BE2C (cell line): ENCODE data around the gene NEGR1.

Source experiments
- DNase-seq: peaks from one replicate; pipeline ENCODE4 v3.0.0-alpha.2; 2020
- H3K27me3 ChIP-seq: fragments of 250-450 bp; sonication (Bioruptor Pico); 2 replicates; pipeline ENCODE4 v1.5.1; 2020; ENCODE audit warnings: mild to moderate bottlenecking
- H3K36me3 ChIP-seq: fragments of 250-450 bp; sonication (Bioruptor Pico); 2 replicates; pipeline ENCODE4 v1.5.1; 2020; ENCODE audit warnings: mild to moderate bottlenecking
- H3K4me1 ChIP-seq: fragments of 250-450 bp; sonication (Bioruptor Pico); 2 replicates; pipeline ENCODE4 v1.5.1; 2020
- H3K4me3 ChIP-seq: 2 replicates; pipeline ENCODE4 v1.5.1; 2011; ENCODE audit warnings: low read depth, low read length
- H3K9me3 ChIP-seq: fragments of 250-450 bp; sonication (Bioruptor Pico); 2 replicates; pipeline ENCODE4 v1.5.1; 2020
- CTCF ChIP-seq: IDR thresholded peaks from 2 replicates; pipeline ENCODE4 v1.5.1; 2012; ENCODE audit warnings: mild to moderate bottlenecking, low read depth, low read length

NEGR1 gene

DNA sequence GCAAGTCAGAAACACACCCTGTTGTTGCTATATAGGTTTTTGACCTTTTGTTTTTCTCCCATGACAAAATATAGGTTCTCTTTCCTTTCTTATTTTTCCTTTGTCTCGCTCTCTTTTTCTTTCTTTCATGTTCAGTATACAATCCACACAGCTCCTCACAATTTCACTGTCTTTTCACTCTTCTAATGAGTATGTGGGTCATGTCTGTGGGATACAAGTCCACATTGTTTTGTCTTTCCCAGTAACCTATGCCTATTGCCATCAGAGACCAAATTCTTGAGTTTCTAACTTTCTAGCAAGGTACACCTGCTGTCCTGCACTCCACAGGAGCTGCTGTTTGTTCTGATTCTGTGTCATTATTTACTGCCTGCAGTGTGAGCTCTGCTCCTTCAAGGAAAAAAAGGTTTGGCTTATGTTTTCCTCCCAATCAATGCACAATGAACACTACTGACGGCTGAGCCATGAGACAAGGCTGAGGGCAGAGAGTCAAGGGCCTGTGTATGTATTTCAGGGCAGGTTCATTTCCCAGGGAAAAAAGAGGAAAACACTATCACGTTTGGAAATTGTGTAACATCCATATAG is 453.8 kb downstream of the NEGR1 start:
- no peaks in the 10 kb centered on the region for H3K4me1 ChIP-seq
- H3K4me3 ChIP-seq = no peak overlapping the region
- no peak for DNase-seq
- no peaks in the 10 kb centered on the region for H3K27me3 ChIP-seq
- no peaks in the 10 kb centered on the region for H3K9me3 ChIP-seq
- TF ChIP-seq CTCF = no peak
- H3K36me3 ChIP-seq = no peaks in the 10 kb centered on the region

DNA sequence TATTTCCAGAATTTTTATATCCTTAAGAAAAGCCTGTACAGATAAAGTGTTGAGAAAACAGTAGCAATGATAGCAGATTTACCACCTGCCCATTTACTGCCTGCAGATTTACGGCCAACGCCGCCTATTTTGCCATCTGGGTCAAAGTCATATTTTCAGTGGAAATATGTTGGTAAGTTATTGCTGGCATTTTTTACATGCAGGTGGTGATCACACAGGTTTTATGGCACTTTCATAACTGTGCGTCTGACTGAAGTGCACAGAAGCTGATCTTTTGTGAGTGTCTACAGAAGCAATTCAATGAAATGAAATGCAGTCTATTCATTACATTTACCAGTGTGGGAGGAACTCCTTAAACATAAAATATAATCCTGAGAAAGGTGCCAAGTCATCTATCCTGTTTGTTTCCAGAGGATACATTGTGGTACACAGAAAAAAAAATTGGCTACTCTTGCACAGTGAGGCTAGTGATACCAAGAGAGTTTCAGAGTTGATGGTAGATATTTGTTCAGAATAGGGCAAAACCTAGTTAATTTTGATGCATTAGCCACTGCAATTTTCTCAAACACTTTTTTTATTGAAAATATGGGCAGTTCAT is 458.5 kb downstream of the NEGR1 start:
- H3K36me3 ChIP-seq = no peaks in the 10 kb centered on the region
- H3K4me3 ChIP-seq = no peak overlapping the region
- H3K9me3 ChIP-seq = no peaks in the 10 kb centered on the region
- no peak for TF ChIP-seq CTCF
- H3K4me1 ChIP-seq = no peaks in the 10 kb centered on the region
- no peaks in the 10 kb centered on the region for H3K27me3 ChIP-seq
- DNase-seq = no peak

DNA sequence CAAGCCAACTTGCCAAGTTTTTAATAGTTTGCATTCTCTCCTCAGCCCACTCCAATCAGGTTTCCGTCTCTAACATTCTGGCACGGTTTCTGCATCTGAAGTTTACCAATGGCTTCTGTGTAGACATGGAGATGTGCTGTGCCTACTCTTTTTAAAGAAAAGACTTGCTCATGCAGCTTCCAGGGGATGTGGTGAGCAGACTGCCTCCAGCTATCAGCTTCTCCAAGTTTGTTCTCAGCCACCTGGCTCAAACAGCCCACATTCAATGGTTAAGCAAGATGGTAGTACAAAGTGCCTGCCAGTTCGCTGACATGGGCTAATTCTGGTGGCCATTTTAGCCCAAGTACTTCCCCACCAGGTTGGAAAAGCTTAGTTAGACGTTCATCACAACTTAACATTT is 465.3 kb downstream of the NEGR1 start:
- no peak for TF ChIP-seq CTCF
- H3K27me3 ChIP-seq = no peaks in the 10 kb centered on the region
- H3K4me1 ChIP-seq = no peaks in the 10 kb centered on the region
- no peak overlapping the region for H3K4me3 ChIP-seq
- DNase-seq = no peak
- no peaks in the 10 kb centered on the region for H3K9me3 ChIP-seq
- no peaks in the 10 kb centered on the region for H3K36me3 ChIP-seq

DNA sequence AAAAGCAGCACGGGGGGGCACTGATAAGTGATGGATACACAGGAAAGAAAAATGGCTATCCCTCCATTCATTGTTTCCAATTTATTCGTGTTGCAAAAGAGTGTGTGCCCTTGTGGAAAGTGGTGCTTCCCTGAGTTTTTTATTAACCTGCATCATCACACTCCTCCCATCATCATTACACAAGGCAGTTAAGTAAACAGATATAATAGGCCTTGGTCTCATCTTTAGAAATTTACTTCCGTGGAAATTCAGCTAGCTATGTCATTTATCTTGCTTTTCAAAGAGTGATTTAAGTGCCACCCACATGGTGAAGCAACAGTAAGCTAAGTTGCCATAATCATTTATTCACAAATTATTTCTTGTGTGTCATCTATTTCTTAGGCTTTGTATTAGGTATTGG is 473.3 kb downstream of the NEGR1 start:
- H3K9me3 ChIP-seq = no peaks in the 10 kb centered on the region
- no peaks in the 10 kb centered on the region; the same call in 1 of the 2 replicates for H3K4me1 ChIP-seq
- TF ChIP-seq CTCF = no peak
- DNase-seq = no peak
- no peak overlapping the region for H3K4me3 ChIP-seq
- no peaks in the 10 kb centered on the region for H3K27me3 ChIP-seq
- no peaks in the 10 kb centered on the region for H3K36me3 ChIP-seq

GRCh38 chr1:71804140-71804539 is 478.2 kb downstream of the NEGR1 start:
- H3K27me3 ChIP-seq = no peaks in the 10 kb centered on the region
- H3K4me3 ChIP-seq = no peak overlapping the region
- H3K9me3 ChIP-seq = no peaks in the 10 kb centered on the region
- H3K4me1 ChIP-seq = no peaks in the 10 kb centered on the region; the same call in 1 of the 2 replicates
- TF ChIP-seq CTCF = no peak
- no peaks in the 10 kb centered on the region for H3K36me3 ChIP-seq
- peak; percentile 71 for DNase-seq

DNA sequence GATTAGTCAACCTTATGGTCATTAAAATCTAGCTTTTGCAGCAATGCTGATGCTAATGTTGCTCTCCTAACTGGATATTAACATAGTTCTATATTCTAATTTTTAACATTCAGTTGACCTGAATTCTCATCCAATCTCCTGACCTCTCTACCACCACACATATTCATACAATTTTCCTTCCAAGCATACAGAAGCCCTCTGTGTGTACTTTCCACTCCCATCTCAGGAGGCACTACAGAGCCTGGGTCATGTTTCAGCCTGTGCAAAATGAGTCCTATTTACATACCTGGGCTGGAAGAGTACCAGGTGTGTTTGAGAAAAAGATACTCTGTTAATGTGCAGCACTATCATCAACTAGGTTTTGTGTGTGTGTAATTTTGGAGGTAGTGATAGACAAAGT is 486.3 kb downstream of the NEGR1 start:
- Histone ChIP-seq H3K9me3 (no peaks in the 10 kb centered on the region), H3K36me3 (no peaks in the 10 kb centered on the region), H3K4me1 (no peaks in the 10 kb centered on the region), H3K4me3 (no peak overlapping the region), H3K27me3 (no peaks in the 10 kb centered on the region)
- no peak for DNase-seq
- no peak for TF ChIP-seq CTCF
